SKM-1 treated with dmso at 0.1 percent for 144 hours (cell line): ENCODE measurements around the gene KBTBD3.
"Not testable (repeated sequence)": the region's sequence is repeated elsewhere in the genome, so short reads cannot be mapped to it uniquely, and the experiment has no call there.

ENCODE experiments used
- DNase-seq: peaks from one replicate; lab custom pipeline; 2025; ENCODE audit not compliant: unreplicated experiment; lab: John Stamatoyannopoulos, UW

The KBTBD3 gene

GRCh38 chr11:106012744-106013143 lies 64.4 kb downstream of the KBTBD3 start:
- DNase-seq = no peak

GRCh38 chr11:106011481-106011880 lies 65.7 kb downstream of the KBTBD3 start:
- DNase-seq = no peak

GRCh38 chr11:106003094-106003493 lies 74.1 kb downstream of the KBTBD3 start:
- not testable (repeated sequence) for DNase-seq

- no peak for DNase-seq
Observed at GRCh38 chr11:106001304-106002012, 75.7 kb downstream of the KBTBD3 start.
